Gastrocnemius medialis (tissue), 4 donors: ENCODE measurements around the gene RPL27A.

Experiments used
- POLR2A ChIP-seq, 2 donors: fragments of 450-650 bp; IDR thresholded peaks; one replicate each; pipeline ENCODE4 v1.6.1; 2017; ENCODE audit warnings: antibody characterized with exemption in 2 of 2, mild to moderate bottlenecking in 2 of 2, moderate library complexity in 2 of 2
- TF ChIP-seq, protein P1 (sequence below), 5 experiments: fragments of 450-650 bp in 3 of 5; fragments of 200-600 bp in 2 of 5; sonication (generic) in 2 of 5; IDR thresholded peaks in 4 of 5; conservative IDR thresholded peaks in 1 of 5; 1 replicate in 4 of 5; 2 replicates in 1 of 5; pipeline ENCODE4 v1.5.1; 2016 to 2019; ENCODE audit warnings: antibody characterized with exemption in 5 of 5, mild to moderate bottlenecking in 3 of 5, moderate library complexity in 3 of 5

GRCh38 chr11:8721609-8722500 is 39.3 kb downstream of the RPL27A start:
- TF ChIP-seq, protein P1, sequence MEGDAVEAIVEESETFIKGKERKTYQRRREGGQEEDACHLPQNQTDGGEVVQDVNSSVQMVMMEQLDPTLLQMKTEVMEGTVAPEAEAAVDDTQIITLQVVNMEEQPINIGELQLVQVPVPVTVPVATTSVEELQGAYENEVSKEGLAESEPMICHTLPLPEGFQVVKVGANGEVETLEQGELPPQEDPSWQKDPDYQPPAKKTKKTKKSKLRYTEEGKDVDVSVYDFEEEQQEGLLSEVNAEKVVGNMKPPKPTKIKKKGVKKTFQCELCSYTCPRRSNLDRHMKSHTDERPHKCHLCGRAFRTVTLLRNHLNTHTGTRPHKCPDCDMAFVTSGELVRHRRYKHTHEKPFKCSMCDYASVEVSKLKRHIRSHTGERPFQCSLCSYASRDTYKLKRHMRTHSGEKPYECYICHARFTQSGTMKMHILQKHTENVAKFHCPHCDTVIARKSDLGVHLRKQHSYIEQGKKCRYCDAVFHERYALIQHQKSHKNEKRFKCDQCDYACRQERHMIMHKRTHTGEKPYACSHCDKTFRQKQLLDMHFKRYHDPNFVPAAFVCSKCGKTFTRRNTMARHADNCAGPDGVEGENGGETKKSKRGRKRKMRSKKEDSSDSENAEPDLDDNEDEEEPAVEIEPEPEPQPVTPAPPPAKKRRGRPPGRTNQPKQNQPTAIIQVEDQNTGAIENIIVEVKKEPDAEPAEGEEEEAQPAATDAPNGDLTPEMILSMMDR (IDR thresholded peaks at IDR 0.05 in 4 of 5, conservative IDR thresholded peaks at IDR 0.05 in 1 of 5): no peak
- TF ChIP-seq POLR2A (IDR thresholded peaks at IDR 0.05): no peak
